Stimulated activated naive CD8-positive, alpha-beta T cell treated with anti-CD3 and anti-CD28 coated beads, Interleukin-15, amount 100 ng/mL, for 72 hours (primary cell): Measurements from ENCODE around the gene LYPD4.
"Not testable (repeated sequence)": the region's sequence is repeated elsewhere in the genome, so short reads cannot be mapped to it uniquely, and the experiment has no call there.

Experiments used
- ATAC-seq: fragments of 150-1000 bp; cut with Tn5 transposase; 2 replicates; pipeline ENCODE4 v1.10.0; 2021; ENCODE audit warnings: mild to moderate bottlenecking, moderate library complexity
- DNase-seq, 2 donors: peaks; one replicate each; pipeline ENCODE4 v3.0.0; 2021 to 2022
- H3K27ac Mint-ChIP-seq, 2 donors: one replicate each; pipeline ENCODE4 v1.8.0; 2022; ENCODE audit warnings: mild to moderate bottlenecking in 2 of 2, mixed read lengths in 2 of 2, moderate library complexity in 2 of 2
- H3K27me3 Mint-ChIP-seq: one replicate; pipeline ENCODE4 v1.8.0; 2022; ENCODE audit warnings: mixed read lengths
- H3K4me1 Mint-ChIP-seq: one replicate; pipeline ENCODE4 v1.8.0; 2022; ENCODE audit warnings: mild to moderate bottlenecking, mixed read lengths
- H3K4me3 Mint-ChIP-seq, 2 donors: one replicate each; pipeline ENCODE4 v1.8.0; 2022; ENCODE audit warnings: mild to moderate bottlenecking in 2 of 2, mixed read lengths in 2 of 2, moderate library complexity in 1 of 2
- H3K9me3 Mint-ChIP-seq, 2 donors: one replicate each; pipeline ENCODE4 v1.8.0; 2022; ENCODE audit warnings: mixed read lengths in 2 of 2

The LYPD4 gene

DNA sequence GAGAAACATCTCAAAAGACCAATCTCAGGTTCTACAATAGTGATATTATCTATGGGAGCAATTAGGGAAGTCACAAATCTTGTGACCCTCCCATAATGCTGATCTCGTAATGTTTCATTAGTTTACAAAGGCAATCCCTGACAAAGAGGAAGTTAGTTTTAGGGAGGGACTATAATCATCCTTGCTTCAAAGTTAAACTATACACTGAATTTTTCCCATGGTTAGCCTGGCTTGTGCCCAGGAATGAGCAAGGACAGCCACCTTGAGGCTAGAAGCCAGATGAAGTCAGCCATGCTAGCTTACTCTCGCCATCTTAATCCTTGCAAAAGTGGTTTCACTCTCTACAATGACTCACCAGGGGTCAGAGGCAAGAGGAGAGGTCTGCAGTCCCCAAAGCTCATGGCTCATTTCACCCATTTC, 42.7 kb downstream of the LYPD4 start:
- DNase-seq (no peak), ATAC-seq (no peak)
- Mint-ChIP-seq H3K9me3 (no peaks in the 10 kb centered on the region), H3K4me3 (no peak overlapping the region), H3K27me3 (peaks cover 34% of the 10 kb centered on the region), H3K27ac (no peak overlapping the region), H3K4me1 (peaks cover 13% of the 10 kb centered on the region)

DNA sequence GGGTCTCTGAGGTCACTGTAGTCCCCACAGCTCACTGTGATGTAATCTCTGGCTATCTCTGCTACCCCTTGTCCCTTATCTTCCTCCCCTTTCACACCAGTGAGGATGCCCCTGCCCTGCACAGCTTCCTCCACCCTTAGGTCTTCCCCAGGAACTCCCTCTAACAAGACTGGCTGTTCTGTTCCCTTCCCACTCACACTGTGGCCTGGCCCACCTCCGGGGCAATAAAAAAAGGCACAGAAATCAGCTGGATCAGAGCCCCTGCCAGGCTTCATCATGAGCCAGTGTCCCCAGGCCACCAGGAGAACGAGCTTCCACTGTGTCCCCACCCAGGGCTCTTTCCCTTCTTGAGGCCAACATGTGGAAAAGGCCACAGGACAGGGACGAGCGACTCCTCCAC, 43.5 kb downstream of the LYPD4 start:
- Mint-ChIP-seq H3K9me3 (no peaks in the 10 kb centered on the region), H3K4me3 (no peak overlapping the region), H3K27me3 (peaks cover 34% of the 10 kb centered on the region), H3K27ac (no peak overlapping the region), H3K4me1 (peaks cover 13% of the 10 kb centered on the region)
- no peak for ATAC-seq
- no peak for DNase-seq

DNA sequence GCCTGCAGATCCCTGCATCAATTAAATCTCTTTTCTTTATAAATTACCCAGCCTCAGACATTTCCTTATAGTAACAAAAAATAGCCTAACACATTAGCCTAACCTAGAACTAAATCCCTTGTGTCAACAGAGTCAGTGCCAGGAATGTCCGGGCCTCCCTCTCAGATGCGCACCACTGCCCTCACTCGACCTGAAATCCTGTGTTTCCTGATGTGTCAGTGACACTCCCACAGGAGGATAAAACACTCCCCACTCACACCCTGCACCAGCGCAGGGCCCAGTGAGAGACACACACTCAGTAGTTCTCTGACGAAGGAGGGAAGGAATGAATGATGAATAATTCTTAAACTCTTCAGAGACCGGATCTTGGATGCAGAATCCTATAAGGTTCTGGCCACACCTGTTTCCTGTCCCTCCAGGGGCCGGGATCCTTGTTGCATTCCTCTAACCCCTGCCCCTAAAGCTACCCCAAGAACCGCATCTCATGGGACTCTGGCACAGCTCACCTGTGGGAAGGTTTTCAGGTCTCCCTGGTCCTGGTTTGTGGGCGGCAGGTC, 45.0 kb downstream of the LYPD4 start:
- peaks cover 19% of the 10 kb centered on the region for H3K4me1 Mint-ChIP-seq
- peaks cover 41% of the 10 kb centered on the region for H3K27me3 Mint-ChIP-seq
- H3K9me3 Mint-ChIP-seq: no peaks in the 10 kb centered on the region
- DNase-seq: no peak
- H3K27ac Mint-ChIP-seq: no peak overlapping the region
- ATAC-seq: no peak
- no peak overlapping the region for H3K4me3 Mint-ChIP-seq

DNA sequence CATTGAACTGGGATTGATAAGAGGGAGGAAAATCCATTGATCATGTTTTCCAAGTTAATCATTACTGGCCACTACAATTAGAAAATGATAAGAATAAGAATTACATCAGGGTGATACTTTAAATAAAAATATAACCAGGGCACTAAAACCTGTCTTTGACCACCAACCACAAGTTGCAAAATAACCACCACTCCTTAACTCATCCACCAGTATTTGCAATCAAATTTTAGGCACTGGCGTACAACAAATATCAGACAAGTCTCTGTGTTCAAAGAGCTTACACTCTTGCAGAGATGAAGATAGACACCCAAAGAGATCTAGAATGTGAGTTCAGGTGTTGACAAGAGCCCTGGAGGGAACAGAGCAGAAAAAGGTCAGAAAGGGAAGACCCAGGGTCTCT, 47.6 kb downstream of the LYPD4 start:
- no peak for DNase-seq
- no peak overlapping the region for H3K4me3 Mint-ChIP-seq
- peaks cover 54% of the 10 kb centered on the region for H3K27me3 Mint-ChIP-seq
- peaks cover 13% of the 10 kb centered on the region for H3K4me1 Mint-ChIP-seq
- no peaks in the 10 kb centered on the region for H3K9me3 Mint-ChIP-seq
- no peak overlapping the region for H3K27ac Mint-ChIP-seq
- no peak for ATAC-seq

DNA sequence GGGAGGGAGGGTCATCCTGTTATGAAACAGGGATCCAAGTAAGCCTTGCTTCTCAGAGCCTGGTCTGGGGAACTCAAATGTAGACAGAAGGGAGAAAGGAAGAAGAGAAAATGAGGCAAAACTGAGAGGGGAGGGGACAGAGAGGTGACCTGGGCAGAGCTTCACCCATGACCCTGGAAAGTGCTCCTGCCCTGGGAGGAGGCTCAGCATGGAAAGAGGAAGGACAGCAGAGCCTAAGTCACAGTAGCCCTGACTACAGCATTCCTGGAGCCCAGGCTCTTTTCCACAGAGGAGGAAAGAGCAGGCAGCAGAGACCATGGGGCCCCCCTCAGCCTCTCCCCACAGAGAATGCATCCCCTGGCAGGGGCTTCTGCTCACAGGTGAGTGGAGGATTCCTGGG, 48.1 kb downstream of the LYPD4 start, which contains the start of gene CEACAM3:
Gene CEACAM3, plus strand, starts transcription at position 226 of the 400 bp plus-strand sequence. Its CDS starts 91 bp downstream, at position 317.
- Mint-ChIP-seq H3K27me3 (peaks cover 59% of the 10 kb centered on the region), H3K4me1 (peaks cover 7% of the 10 kb centered on the region), H3K9me3 (no peaks in the 10 kb centered on the region), H3K4me3 (no peak within 1 kb of the TSS), H3K27ac (no peak within 1 kb of the TSS)
- ATAC-seq (no peak), DNase-seq (no peak)

DNA sequence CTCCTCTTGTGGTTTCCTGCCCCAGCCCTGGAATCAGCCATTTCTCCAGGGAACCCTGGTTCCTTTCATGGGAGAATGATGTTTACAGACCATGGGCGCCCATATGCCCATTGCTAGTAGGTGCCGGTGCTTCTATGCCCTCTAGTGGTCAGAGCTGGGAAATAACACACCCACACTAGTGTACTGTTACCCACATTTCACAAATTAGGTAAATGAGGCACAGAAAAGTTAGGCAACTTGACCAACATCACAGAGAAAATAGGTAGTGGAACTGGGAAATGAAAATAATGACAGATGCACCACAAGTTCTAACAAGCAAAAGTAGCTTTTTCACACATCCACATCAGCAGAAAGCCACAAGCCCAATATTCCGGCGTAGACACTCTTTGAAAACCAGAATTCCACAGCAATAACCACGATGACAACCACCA, 49.4 kb downstream of the LYPD4 start:
- Mint-ChIP-seq H3K4me1 (peaks cover 6% of the 10 kb centered on the region), H3K27me3 (peaks cover 62% of the 10 kb centered on the region), H3K4me3 (no peak overlapping the region), H3K27ac (no peak overlapping the region), H3K9me3 (no peaks in the 10 kb centered on the region)
- peak; percentile 61 to 63 for DNase-seq
- ATAC-seq: peak; percentile 93

DNA sequence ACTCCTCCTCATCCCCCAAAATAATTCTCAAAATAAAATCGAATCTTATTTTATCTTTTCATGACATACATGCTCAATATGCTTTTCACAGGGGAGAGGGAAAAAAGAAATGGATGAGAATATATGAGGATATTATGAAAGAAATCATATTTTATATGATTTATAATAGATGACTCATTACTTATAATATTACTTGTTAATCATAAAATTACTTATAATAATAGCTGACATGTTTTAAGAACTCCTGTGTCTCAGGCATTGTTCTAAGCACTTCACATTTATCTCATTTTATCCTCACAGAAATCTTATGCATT, 51.1 kb downstream of the LYPD4 start:
- no peak for ATAC-seq
- H3K9me3 Mint-ChIP-seq: no peaks in the 10 kb centered on the region
- peaks cover 75% of the 10 kb centered on the region for H3K27me3 Mint-ChIP-seq
- H3K27ac Mint-ChIP-seq: no peak overlapping the region
- H3K4me3 Mint-ChIP-seq: no peak overlapping the region
- DNase-seq: no peak
- peaks cover 6% of the 10 kb centered on the region for H3K4me1 Mint-ChIP-seq

DNA sequence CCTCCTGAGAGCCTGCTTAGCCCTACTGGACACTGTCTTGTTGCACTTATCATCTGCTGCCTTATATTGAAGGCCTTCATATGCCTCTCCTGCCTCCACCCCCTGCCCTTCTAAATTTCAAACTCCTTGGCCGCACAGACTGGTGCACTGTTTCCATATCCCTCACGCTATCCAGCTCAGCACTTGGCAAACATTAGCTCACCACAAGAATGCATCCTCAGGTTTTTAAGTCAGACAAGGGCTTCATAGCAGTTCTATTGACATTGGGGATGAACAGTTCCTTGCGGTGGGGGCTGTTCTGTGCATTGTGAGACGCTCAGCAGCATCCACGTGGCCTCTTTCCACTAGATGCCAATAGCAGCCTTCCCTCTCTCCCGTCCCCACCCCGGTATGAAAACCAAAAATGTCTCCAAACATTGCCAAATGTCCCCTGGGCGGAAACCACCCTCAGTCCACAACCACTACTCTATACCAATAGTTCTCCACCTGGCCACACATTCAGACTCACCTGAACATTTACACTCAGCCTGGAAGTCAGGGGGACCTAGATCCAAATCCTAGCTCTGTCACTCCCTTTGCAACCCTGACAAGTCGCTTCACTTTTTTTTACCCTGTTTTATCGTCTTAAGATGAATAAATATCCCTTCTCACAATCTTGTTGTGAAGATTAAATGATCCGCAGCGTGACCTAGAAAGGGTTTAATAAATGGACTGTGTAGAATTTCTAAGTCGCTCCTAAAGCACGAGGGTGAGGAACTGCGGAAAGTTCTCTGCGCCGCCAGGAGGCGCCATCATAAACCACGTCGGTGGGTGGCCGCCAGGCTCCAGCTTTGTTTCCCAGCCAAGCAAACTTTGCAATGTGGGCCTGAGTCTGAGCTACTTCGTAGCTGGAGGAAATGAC, 51.7 kb downstream of the LYPD4 start:
- Mint-ChIP-seq H3K9me3 (no peaks in the 10 kb centered on the region), H3K27me3 (peaks cover 75% of the 10 kb centered on the region), H3K4me3 (no peak overlapping the region), H3K4me1 (peaks cover 6% of the 10 kb centered on the region), H3K27ac (no peak overlapping the region)
- peak; percentile 41 to 59 for DNase-seq
- peak; percentile 69 for ATAC-seq

DNA sequence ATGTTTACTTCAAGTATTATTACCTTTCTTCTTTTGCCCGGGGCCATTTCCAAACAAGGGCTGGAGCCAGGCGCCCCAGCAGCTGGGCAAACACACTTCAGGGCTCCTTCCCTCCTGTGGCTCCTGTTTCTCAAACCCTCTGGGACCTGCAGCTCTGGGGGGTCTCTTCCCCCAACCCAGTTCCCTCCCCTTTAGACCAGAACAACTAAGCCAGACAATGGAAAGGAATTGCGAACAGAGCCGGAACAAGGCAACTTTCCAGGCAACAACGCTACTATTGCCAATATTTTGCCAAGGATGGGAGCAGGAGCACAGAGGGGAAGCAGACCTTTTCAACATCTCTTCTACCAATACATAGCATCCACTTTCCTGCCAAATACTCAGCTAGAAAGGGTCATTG, 55.4 kb downstream of the LYPD4 start:
- H3K27ac Mint-ChIP-seq, ATAC-seq, H3K9me3 Mint-ChIP-seq, DNase-seq, H3K4me3 Mint-ChIP-seq: not testable (repeated sequence)
- Mint-ChIP-seq H3K4me1 (peaks cover 19% of the 10 kb centered on the region), H3K27me3 (peaks cover 79% of the 10 kb centered on the region)

DNA sequence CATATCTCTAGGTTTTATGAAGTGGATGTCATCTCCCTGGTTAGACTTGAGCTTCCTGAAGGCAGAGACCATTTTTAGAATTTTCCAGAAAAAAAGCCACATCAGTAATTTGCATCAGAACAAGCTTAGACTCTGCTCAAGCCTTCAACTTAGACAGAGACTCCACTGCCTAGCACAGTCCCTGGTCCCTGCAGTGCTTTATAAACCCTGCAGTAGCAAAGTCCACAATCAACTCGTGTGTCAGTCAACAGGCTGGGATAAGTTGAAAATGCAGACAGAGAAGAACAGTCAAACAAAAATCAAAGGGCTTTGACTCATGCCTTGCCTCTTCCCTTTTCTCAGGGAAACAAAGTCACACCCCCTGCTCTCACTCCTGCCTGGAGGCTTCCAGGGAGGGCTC, 56.0 kb downstream of the LYPD4 start:
- DNase-seq, H3K4me3 Mint-ChIP-seq, H3K27ac Mint-ChIP-seq, H3K9me3 Mint-ChIP-seq, ATAC-seq: not testable (repeated sequence)
- Mint-ChIP-seq H3K4me1 (peaks cover 19% of the 10 kb centered on the region), H3K27me3 (peaks cover 82% of the 10 kb centered on the region)
